GM19395 (cell line): ENCODE measurements around the gene ZNF516.

Experiments
- ATAC-seq: cut with Tn5 transposase; IDR thresholded peaks from one replicate; pipeline ENCODE4 v1.9.1; 2021; ENCODE audit warnings: mild to moderate bottlenecking, moderate library complexity; ENCODE audit not compliant: unreplicated experiment

ZNF516 gene

DNA sequence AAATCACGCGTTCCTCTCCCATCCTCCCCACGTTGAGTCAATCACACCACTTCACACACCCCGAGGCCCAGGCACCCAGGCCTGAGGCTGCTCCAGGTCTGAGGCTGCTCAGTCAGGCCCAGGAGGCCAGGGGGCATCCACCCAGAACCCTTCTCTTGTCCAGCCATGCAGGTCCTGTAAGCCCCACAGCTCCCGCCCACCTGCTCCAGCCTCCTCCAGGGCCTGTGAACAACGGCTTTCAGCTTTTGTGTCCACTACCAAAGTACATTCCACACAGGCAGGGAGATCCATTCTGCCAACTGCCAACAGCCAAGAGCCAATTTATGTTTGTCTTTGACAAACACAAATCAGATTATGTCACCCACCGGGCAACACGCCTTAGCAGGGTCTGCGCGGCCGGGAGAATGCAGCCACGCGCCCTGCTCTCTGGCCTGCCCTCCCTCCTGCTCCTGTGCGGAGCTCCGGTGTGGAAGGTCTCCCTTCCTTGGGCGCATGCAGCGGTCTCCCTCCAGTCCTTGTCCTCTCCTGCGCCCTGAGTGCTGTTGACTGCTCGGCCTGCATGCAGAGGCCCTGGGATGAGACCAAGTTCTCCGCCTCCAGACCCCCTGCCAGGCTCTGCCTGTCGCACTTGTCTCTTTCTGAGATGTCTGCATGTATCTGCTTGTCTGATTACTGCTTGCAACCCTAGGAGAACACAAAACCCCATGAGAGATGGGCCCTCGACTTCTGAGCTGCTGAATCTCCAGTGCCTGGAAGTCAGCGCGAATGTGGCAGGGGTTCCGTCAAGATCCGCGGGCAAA lies 146.6 kb downstream of the ZNF516 start:
- no peak for ATAC-seq

DNA sequence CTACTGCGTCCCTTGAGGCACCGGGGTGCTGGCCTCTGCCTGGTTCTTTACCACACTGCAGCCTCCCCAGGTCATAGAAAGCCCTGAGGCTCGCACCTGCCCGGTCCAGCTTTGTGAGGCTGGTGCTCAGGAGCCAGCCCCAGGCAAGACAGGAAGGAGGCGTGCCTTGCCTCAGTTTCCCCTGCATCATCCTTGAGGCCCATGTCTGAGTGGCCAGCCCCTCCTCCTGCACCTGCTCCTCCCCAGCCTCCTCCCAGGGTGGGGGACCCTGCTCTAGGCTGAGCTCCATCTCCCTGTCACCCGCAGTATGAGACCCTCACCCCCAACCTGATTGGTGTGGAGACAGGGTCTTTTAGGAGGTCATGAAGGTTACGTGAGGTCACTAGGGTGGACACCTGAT lies 147.7 kb downstream of the ZNF516 start:
- no peak for ATAC-seq

DNA sequence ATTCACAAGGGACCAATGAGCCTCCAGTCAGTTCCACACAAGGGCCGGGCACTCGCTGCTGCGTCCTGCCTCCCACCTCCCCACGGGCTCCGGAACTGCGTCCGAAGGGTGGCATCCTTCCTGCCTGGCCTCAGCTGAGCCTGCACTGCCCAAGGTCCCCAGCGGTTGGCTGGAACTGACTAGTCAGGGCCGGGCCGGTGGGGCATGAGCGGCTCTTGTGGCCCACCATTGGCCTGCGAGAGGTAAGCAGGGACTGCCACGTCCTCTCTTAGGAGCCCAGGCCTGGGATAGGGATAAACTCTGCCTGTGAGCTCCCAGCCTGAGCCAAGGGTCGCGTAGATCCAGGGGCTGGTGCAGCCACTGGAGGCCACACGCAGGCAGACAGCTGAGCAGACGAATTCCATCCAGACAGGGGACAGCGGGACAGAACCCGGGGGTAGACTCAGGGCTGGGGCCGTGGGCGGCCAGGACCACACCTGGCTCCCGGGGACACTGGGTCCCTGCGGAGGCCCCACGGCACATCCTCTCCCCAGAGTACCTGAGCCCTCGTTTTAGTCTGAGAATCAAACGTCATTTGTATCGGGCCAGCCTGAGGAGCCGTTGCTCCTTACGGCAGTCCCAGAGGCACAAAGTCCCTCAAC lies 148.4 kb downstream of the ZNF516 start:
- ATAC-seq: no peak

DNA sequence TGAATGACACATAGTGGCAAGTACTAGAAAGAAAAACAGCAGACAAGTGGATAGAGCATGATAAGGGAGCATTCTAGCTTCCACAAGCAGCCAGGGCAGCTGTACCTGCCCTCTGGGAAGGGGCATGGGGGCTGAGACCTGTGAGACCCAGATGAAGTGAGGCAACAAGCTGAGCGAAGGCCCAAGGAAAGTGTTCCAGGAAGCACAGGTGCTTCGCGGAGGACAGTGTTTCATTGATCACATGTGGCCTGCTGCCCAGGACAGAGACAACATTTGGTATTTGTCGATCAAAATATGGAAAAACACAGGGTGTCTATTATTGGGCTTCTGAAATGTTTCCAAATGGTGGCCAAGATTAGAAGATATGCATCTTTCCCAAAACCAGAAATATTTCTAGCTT lies 149.1 kb downstream of the ZNF516 start:
- no peak for ATAC-seq

GRCh38 chr18:76343938-76344569 lies 151.0 kb downstream of the ZNF516 start:
- ATAC-seq: no peak

DNA sequence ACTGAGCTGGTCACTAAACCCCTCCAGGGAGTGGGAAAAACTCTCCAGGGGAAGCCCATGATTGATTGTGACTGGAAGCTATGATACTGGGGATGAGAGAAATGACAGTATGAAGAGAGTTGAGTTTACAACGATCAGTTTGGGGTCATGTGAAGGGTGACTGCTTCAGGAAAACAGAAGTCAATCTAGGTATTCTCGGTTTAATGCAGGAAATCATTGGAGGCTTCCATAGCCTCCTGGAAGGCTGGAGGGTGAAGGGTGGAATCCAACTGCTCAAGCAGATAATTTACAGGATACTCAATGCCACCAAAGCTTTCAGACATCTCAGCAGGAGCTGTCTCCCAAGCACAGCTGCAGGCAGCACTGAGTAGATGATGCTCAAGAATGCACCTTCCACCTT lies 154.6 kb downstream of the ZNF516 start:
- ATAC-seq: no peak

- no peak for ATAC-seq
Measured at GRCh38 chr18:76339246-76339620, 155.8 kb downstream of the ZNF516 start.

- ATAC-seq: no peak
Measured at GRCh38 chr18:76338619-76339245, 156.3 kb downstream of the ZNF516 start.

DNA sequence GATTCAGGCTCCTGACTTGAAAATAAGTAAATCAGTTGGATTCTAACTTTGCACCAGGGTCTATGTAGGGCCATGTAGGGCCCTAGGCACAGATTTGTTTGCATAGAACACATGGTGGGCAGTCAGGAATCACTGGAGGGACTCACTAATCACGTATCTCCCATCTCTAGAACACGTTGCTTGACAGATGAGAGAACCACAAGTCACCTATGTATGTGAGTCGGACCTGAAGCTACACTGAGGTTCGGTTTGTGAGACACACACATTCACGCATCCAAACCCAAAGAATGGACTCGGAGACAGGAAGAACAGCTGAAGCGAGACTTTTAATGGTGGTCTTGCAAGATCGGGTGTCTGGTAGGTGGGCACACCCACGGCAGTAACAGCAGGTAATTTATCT lies 157.0 kb downstream of the ZNF516 start:
- ATAC-seq: no peak

DNA sequence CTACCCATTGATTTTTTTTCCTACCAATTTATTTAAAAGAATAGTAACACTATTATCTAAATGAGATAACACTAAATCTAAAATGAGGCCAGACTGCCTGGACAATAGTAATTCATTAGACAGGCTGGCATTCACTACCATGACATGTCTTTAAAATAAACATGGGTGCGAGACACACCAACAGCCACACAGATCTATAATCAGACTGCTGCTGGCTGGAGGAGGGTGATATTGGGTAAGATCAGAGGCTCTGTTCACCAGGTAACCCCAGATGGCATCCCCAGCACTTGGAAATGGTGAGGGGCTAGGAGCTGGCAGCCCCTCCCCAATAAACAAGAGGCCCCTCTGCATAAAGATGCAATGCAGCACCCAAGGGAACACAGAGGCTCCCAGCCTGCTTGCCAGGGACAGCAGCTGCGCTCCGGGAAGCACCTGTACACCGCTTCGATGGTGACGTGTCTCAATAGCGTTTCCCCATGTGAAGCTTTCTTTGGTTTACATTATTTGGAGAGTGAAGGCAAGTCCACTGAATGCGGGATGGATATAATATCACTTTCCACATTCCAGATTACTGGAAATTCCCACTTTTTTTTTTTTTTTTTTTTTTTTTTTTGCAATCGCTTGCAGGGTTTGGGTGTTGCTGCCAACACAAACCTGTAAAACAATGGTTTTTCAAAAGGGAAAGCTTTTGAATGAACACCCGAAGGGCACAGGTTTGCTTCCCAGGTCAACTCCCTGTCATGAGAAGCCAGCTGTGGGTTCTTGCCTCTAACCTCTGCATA lies 159.0 kb downstream of the ZNF516 start:
- no peak for ATAC-seq

DNA sequence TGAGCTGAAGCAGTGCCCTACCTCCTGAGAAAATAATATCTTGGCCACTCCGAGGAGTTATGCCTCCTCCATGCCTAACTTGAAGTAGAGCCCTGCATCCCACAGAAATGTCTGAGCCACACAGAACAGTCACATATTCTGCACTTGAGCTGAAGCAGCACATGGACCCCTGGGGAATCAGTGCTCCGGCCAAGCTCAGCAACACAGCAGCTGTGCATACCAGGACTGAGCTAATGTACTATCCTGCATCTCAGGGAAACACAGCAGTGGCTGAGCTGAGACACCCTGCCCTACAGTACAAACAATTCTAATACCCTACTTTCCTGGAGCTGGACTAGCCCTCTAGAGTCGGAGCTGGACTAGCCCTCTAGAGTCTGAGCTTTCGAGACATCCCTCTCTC lies 166.9 kb downstream of the ZNF516 start:
- ATAC-seq: no peak

- ATAC-seq: no peak
Measured at GRCh38 chr18:76323891-76324290, 171.2 kb downstream of the ZNF516 start.

GRCh38 chr18:76322686-76323085 lies 172.4 kb downstream of the ZNF516 start:
- ATAC-seq: no peak

DNA sequence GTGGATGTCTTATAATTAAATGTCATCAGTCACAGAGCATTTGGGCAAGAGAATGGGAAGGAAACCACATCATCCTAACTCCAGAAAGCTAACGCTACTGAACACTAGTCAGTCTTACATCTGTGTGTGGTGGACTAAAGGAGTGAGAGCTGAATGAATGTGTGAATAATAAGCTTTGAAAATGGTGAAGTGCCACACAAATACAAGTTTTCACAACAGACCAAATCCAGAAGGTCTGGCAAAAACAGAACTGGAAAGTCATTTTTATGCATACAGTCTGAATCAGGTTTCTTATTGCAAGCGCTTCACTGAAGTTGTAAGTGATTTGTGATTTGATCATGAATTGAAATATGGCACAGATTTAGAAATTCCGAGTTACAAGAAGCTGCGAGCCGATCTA lies 175.7 kb downstream of the ZNF516 start:
- ATAC-seq: no peak

GRCh38 chr18:76318607-76319006 lies 176.4 kb downstream of the ZNF516 start:
- ATAC-seq: no peak

DNA sequence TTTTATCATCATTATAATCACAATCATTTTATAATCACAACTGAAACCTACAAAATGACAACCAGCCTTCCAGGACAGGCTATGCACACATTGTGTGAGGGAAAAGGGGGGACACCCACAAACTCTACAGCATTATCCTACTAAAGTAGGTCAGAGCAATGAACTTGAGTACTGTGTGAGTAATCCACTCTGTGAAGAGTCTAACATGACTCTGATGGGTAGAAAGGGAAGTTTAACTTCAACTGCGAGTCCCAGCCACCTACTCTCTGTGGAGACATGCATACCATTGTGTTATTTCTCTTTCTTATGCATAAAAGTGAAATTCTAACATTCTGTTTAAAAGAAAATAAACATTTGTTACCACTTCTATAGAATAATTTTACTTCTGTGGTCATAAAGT lies 177.9 kb downstream of the ZNF516 start:
- no peak for ATAC-seq

GRCh38 chr18:76315722-76316230 lies 179.3 kb downstream of the ZNF516 start:
- ATAC-seq: no peak

- no peak for ATAC-seq
Measured at GRCh38 chr18:76314496-76314895, 180.5 kb downstream of the ZNF516 start.

GRCh38 chr18:76314015-76314414 lies 181.0 kb downstream of the ZNF516 start:
- no peak for ATAC-seq
